Measurements from ENCODE around the gene CAD.

The CAD gene

GRCh38 chr2:27199241-27199640, 17.9 kb upstream of the CAD start:
- DNase-seq: no peak

GRCh38 chr2:27201675-27202074, 15.5 kb upstream of the CAD start:
- no peak for DNase-seq

- no peak for DNase-seq
Observed at GRCh38 chr2:27202854-27203253, 14.3 kb upstream of the CAD start.

GRCh38 chr2:27203741-27204140, 13.4 kb upstream of the CAD start:
- no peak for DNase-seq

- no peak for DNase-seq
Observed at GRCh38 chr2:27204566-27204965, 12.6 kb upstream of the CAD start.

GRCh38 chr2:27205206-27205605, 12.0 kb upstream of the CAD start:
- no peak for DNase-seq

GRCh38 chr2:27206346-27206745, 10.8 kb upstream of the CAD start:
- no peak for DNase-seq

- no peak for DNase-seq
Observed at GRCh38 chr2:27208486-27209050, 8.6 kb upstream of the CAD start.

- DNase-seq: no peak
Observed at GRCh38 chr2:27209621-27210401, 7.4 kb upstream of the CAD start.

GRCh38 chr2:27211241-27211942, 5.8 kb upstream of the CAD start:
- DNase-seq: no peak

GRCh38 chr2:27211943-27212625, 5.1 kb upstream of the CAD start, which contains the start of the genes ATRAID and SLC5A6:
TSS of gene ATRAID (plus strand) at chr2:27212041. CDS start at chr2:27212369, 328 bp downstream.
TSS of gene SLC5A6 (minus strand) at chr2:27212268. CDS start at chr2:27207650, 4,618 bp downstream.
- DNase-seq: peak; percentile 67

- DNase-seq: no peak
Observed at GRCh38 chr2:27212626-27213471, 4.3 kb upstream of the CAD start.

GRCh38 chr2:27214941-27215340, 2.2 kb upstream of the CAD start:
- DNase-seq: no peak

- DNase-seq: no peak
Observed at GRCh38 chr2:27216416-27217137, 592 bp upstream of the CAD start.

GRCh38 chr2:27218614-27219013, 1.4 kb downstream of the CAD start:
- DNase-seq: no peak

- no peak for DNase-seq
Observed at GRCh38 chr2:27219091-27219490, 1.9 kb downstream of the CAD start.

GRCh38 chr2:27220091-27220490, 2.9 kb downstream of the CAD start:
- no peak for DNase-seq

GRCh38 chr2:27221166-27221565, 4.0 kb downstream of the CAD start:
- DNase-seq: no peak

GRCh38 chr2:27222407-27222806, 5.2 kb downstream of the CAD start:
- no peak for DNase-seq

GRCh38 chr2:27223416-27223815, 6.2 kb downstream of the CAD start:
- no peak for DNase-seq

- DNase-seq: no peak
Observed at GRCh38 chr2:27225526-27225925, 8.4 kb downstream of the CAD start.

GRCh38 chr2:27227501-27227900, 10.3 kb downstream of the CAD start:
- no peak for DNase-seq

Data from DMS153 (cell line).